HCT116 (cell line): ENCODE results near the gene TEAD1. TPM values are rescaled to one million over a fixed set of nuclear protein-coding genes. Genes with fewer than 3 reads are reported as not detected.

Experiments used
- ATAC-seq: fragments of 200-7000 bp; cut with Tn5 transposase; 2 replicates; pipeline ENCODE4 v1.9.1; 2020; ENCODE audit warnings: mild to moderate bottlenecking, moderate library complexity
- BruUV-seq: library from RNA; stranded (reverse); fragments of 400-500 nt; replicated peaks from 2 replicates; lab custom pipeline; 2021; lab: Mats Ljungman, UMichigan
- CTCF ChIA-PET: fragments of 300-600 bp; sonication (Branson Sonifier 250); formaldehyde crosslinking; loops from one replicate; lab custom pipeline; 2021; ENCODE audit warnings: antibody characterized with exemption; lab: Charles Lee
- POLR2A ChIA-PET: fragments of 300-600, 350-600 bp; sonication (Branson Sonifier 250); formaldehyde crosslinking; loops from one replicate; lab custom pipeline; 2021; ENCODE audit warnings: antibody characterized with exemption; lab: Charles Lee
- RAD21 ChIA-PET, 2 experiments: fragments of 300-600 bp; sonication (Branson Sonifier 250); formaldehyde crosslinking; loops; one replicate each; lab custom pipeline; 2023; ENCODE audit warnings: low total read pairs in 2 of 2; ENCODE audit not compliant: uncharacterized antibody in 2 of 2, unreplicated experiment in 2 of 2, low non-redundant PET in 1 of 2; lab: Charles Lee
- DNase-seq: peaks from one replicate; pipeline ENCODE4 v3.0.0-alpha.2; 2010; ENCODE audit warnings: low read depth, low spot score
- H2AFZ ChIP-seq: fragments of 200-600 bp; shearing (Covaris generic), sonication (generic); 2 replicates; pipeline ENCODE4 v1.6.1; 2017; ENCODE audit warnings: low read depth, mixed run types, mixed read lengths, antibody characterized with exemption, low read length; ENCODE audit not compliant: poor library complexity, severe bottlenecking
- H3K27ac ChIP-seq: 2 replicates; pipeline ENCODE4 v1.5.1; 2012; ENCODE audit warnings: low read depth, low read length
- H3K27me3 ChIP-seq: fragments of 200-600 bp; sonication (generic); 2 replicates; pipeline ENCODE4 v1.6.1; 2016; ENCODE audit warnings: mixed run types, low read length, mixed read lengths; ENCODE audit not compliant: insufficient read depth
- H3K36me3 ChIP-seq, 2 experiments: fragments of 200-500 bp in 1 of 2; fragments of 200-600 bp in 1 of 2; sonication (Bioruptor generic) in 1 of 2; sonication (generic) in 1 of 2; 2 replicates each; pipeline versions ENCODE4 v1.5.1 to v1.6.1; 2014 to 2016; ENCODE audit warnings: low read length in 2 of 2, inconsistent platforms in 1 of 2, mixed read lengths in 1 of 2, mixed run types in 1 of 2; ENCODE audit not compliant: insufficient read depth in 2 of 2, control insufficient read depth in 1 of 2
- H3K4me1 ChIP-seq, 2 experiments: fragments of 200-600 bp in 1 of 2; sonication (generic) in 1 of 2; 2 replicates each; pipeline versions ENCODE4 v1.5.1 to v1.6.1; 2012 to 2017; ENCODE audit warnings: low read length in 2 of 2, inconsistent platforms in 1 of 2, mild to moderate bottlenecking in 1 of 2, mixed read lengths in 1 of 2, mixed run types in 1 of 2, moderate library complexity in 1 of 2; ENCODE audit not compliant: insufficient read depth in 2 of 2, control insufficient read depth in 1 of 2
- H3K4me2 ChIP-seq: fragments of 200-600 bp; sonication (generic); 2 replicates; pipeline ENCODE4 v1.6.1; 2017; ENCODE audit warnings: mixed run types, low read length, mixed read lengths
- H3K4me3 ChIP-seq, 2 experiments: fragments of 200-600 bp in 1 of 2; sonication (generic) in 1 of 2; replicated peaks in 1 of 2; 2 replicates each; pipeline ENCODE4 v1.5.1; 2011 to 2016; ENCODE audit warnings: low read length in 2 of 2, control low read depth in 1 of 2, low read depth in 1 of 2, mild to moderate bottlenecking in 1 of 2, mixed read lengths in 1 of 2, mixed run types in 1 of 2
- H3K79me2 ChIP-seq: fragments of 200-600 bp; sonication (generic); 2 replicates; pipeline ENCODE4 v1.6.1; 2017; ENCODE audit warnings: mild to moderate bottlenecking, mixed run types, low read length, moderate library complexity, mixed read lengths; ENCODE audit not compliant: insufficient read depth
- H3K9ac ChIP-seq: fragments of 200-600 bp; sonication (generic); 2 replicates; pipeline ENCODE4 v1.6.1; 2016; ENCODE audit warnings: low read length, mixed read lengths
- H3K9me2 ChIP-seq: fragments of 200-600 bp; sonication (generic), shearing (Covaris generic); 2 replicates; pipeline ENCODE4 v1.6.1; 2017; ENCODE audit warnings: mixed run types, mild to moderate bottlenecking, moderate library complexity; ENCODE audit not compliant: insufficient read depth
- H3K9me3 ChIP-seq, 2 experiments: fragments of 200-500 bp in 1 of 2; fragments of 200-600 bp in 1 of 2; sonication (Bioruptor generic) in 1 of 2; sonication (generic) in 1 of 2; 2 replicates each; pipeline ENCODE4 v1.6.1; 2014 to 2017; ENCODE audit warnings: low read length in 2 of 2, mixed read lengths in 2 of 2, inconsistent platforms in 1 of 2, low read depth in 1 of 2, mild to moderate bottlenecking in 1 of 2, mixed run types in 1 of 2, moderate library complexity in 1 of 2; ENCODE audit not compliant: control insufficient read depth in 1 of 2, insufficient read depth in 1 of 2
- H4K20me1 ChIP-seq: fragments of 200-600 bp; sonication (generic), shearing (Covaris generic); 2 replicates; pipeline ENCODE4 v1.6.1; 2017; ENCODE audit warnings: mixed run types, mild to moderate bottlenecking, moderate library complexity; ENCODE audit not compliant: insufficient read depth
- CBX3 ChIP-seq: IDR thresholded peaks from 2 replicates; pipeline ENCODE4 v1.6.1; 2012; ENCODE audit warnings: low read depth
- EGR1 ChIP-seq: IDR thresholded peaks from 2 replicates; pipeline ENCODE4 v1.6.1; 2012; ENCODE audit warnings: low read depth
- ELF1 ChIP-seq: IDR thresholded peaks from 2 replicates; pipeline ENCODE4 v1.6.1; 2012; ENCODE audit warnings: low read depth, borderline replicate concordance
- EZH2 ChIP-seq: fragments of 200-600 bp; sonication (generic); IDR thresholded peaks from 2 replicates; pipeline ENCODE4 v1.6.1; 2017; ENCODE audit warnings: antibody characterized with exemption, mixed run types
- EZH2phosphoT487 ChIP-seq: fragments of 200-600 bp; IDR thresholded peaks from 2 replicates; pipeline ENCODE4 v1.6.1; 2018; ENCODE audit warnings: antibody characterized with exemption, borderline replicate concordance
- FOSL1 ChIP-seq: IDR thresholded peaks from 2 replicates; pipeline ENCODE4 v1.6.1; 2012; ENCODE audit warnings: low read depth
- JUND ChIP-seq: IDR thresholded peaks from 2 replicates; pipeline ENCODE4 v1.6.1; 2012
- POLR2AphosphoS5 ChIP-seq: IDR thresholded peaks from 2 replicates; pipeline ENCODE4 v1.6.1; 2011; ENCODE audit warnings: mild to moderate bottlenecking, low read depth, low read length, moderate library complexity
- RAD21 ChIP-seq: IDR thresholded peaks from 2 replicates; pipeline ENCODE4 v1.6.1; 2012; ENCODE audit warnings: low read depth, mild to moderate bottlenecking
- SP1 ChIP-seq: IDR thresholded peaks from 2 replicates; pipeline ENCODE4 v1.6.1; 2012; ENCODE audit warnings: low read depth
- SRF ChIP-seq: IDR thresholded peaks from 2 replicates; pipeline ENCODE4 v1.6.1; 2012; ENCODE audit warnings: low read depth
- YY1 ChIP-seq: IDR thresholded peaks from 2 replicates; pipeline ENCODE4 v1.6.1; 2011; ENCODE audit warnings: low read length, low read depth, moderate library complexity, mild to moderate bottlenecking; ENCODE audit not compliant: insufficient replicate concordance; ENCODE audit errors: extremely low read depth
- intact Hi-C: fragments of 100-400 bp; cut with micrococcal nuclease; formaldehyde crosslinking; loops from 2 replicates; pipeline ENCODE4 v1.10.0; 2022
- total RNA-seq: library from RNA; stranded (reverse); gene quantifications from one replicate; pipeline ENCODE4 v1.2.1, GENCODE V29; 2021; ENCODE audit not compliant: unreplicated experiment
- TF ChIP-seq, protein P1 (sequence below): IDR thresholded peaks from 2 replicates; pipeline ENCODE4 v1.6.1; 2012
- TF ChIP-seq, protein P2 (sequence below): IDR thresholded peaks from 2 replicates; pipeline ENCODE4 v1.6.1; 2012
- TF ChIP-seq, protein P3 (sequence below): IDR thresholded peaks from 2 replicates; pipeline ENCODE4 v1.6.1; 2012; ENCODE audit warnings: low read depth

The TEAD1 gene
- total RNA-seq, 1 experiment from 2014 or later, result 103 TPM

DNA sequence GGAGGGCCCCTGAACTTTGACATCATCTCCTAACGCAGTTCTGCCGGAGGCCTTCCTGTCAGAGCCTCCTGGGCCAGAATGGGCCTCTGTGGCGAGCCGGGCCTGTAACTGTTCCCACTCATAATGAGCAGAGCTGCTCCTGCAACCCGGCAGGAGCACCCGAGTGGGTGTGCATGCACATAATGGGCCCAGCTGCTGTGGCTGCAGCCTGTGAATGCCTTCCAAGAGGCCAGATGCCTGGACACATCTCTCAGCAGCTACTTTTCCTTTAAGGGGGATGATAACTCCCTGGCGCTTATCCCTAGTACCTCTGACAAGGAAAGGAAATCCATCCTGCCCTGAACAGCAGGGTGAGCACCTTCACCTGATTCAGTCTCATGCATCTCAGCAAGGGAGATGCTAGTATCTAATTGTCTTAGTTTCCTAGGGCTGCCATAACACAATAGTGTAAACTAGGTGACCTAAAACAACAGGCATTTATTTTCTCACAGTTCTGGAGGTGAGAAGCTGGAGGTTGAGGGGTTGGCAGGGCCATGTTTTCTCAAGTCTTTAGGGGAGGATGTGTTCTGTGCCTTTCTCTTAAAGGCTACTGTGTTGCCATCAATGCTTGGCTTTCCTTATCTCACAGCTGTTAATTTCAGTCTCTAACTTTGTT, 120.5 kb downstream of the TEAD1 start:
- peaks cover 0 to 4% of the 10 kb centered on the region in 2 experiments; a peak in 1 of 4 replicates for H3K36me3 ChIP-seq
- ChIA-PET RAD21 (no interaction called here), CTCF (no interaction called here), POLR2A (no interaction called here)
- H3K4me2 ChIP-seq, result no peak overlapping the region
- DNase-seq (no peak), ATAC-seq (no peak)
- intact Hi-C loops, result no loop called here
- peaks cover 65% of the 10 kb centered on the region for H3K79me2 ChIP-seq
- H3K4me3 ChIP-seq, result no peak overlapping the region
- H4K20me1 ChIP-seq, result no peaks in the 10 kb centered on the region
- H3K27me3 ChIP-seq, result no peaks in the 10 kb centered on the region
- no peak overlapping the region for H2AFZ ChIP-seq
- TF ChIP-seq, protein P1, sequence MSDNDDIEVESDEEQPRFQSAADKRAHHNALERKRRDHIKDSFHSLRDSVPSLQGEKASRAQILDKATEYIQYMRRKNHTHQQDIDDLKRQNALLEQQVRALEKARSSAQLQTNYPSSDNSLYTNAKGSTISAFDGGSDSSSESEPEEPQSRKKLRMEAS, result no peak
- TF ChIP-seq, protein P2, sequence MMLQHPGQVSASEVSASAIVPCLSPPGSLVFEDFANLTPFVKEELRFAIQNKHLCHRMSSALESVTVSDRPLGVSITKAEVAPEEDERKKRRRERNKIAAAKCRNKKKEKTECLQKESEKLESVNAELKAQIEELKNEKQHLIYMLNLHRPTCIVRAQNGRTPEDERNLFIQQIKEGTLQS, result no peak
- TF ChIP-seq SRF, result no peak
- no peak for TF ChIP-seq RAD21
- TF ChIP-seq YY1, result no peak
- no peak for TF ChIP-seq EGR1
- TF ChIP-seq SP1, result no peak
- TF ChIP-seq, protein P3, sequence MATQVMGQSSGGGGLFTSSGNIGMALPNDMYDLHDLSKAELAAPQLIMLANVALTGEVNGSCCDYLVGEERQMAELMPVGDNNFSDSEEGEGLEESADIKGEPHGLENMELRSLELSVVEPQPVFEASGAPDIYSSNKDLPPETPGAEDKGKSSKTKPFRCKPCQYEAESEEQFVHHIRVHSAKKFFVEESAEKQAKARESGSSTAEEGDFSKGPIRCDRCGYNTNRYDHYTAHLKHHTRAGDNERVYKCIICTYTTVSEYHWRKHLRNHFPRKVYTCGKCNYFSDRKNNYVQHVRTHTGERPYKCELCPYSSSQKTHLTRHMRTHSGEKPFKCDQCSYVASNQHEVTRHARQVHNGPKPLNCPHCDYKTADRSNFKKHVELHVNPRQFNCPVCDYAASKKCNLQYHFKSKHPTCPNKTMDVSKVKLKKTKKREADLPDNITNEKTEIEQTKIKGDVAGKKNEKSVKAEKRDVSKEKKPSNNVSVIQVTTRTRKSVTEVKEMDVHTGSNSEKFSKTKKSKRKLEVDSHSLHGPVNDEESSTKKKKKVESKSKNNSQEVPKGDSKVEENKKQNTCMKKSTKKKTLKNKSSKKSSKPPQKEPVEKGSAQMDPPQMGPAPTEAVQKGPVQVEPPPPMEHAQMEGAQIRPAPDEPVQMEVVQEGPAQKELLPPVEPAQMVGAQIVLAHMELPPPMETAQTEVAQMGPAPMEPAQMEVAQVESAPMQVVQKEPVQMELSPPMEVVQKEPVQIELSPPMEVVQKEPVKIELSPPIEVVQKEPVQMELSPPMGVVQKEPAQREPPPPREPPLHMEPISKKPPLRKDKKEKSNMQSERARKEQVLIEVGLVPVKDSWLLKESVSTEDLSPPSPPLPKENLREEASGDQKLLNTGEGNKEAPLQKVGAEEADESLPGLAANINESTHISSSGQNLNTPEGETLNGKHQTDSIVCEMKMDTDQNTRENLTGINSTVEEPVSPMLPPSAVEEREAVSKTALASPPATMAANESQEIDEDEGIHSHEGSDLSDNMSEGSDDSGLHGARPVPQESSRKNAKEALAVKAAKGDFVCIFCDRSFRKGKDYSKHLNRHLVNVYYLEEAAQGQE, result no peak
- no peak for TF ChIP-seq ELF1
- no peak for TF ChIP-seq JUND
- no peak for TF ChIP-seq POLR2AphosphoS5
- no peak for TF ChIP-seq EZH2
- TF ChIP-seq FOSL1, result no peak
- no peak for TF ChIP-seq EZH2phosphoT487
- TF ChIP-seq CBX3, result no peak
- no peak overlapping the region for H3K9ac ChIP-seq
- no peaks in the 10 kb centered on the region for H3K9me2 ChIP-seq
- no peak overlapping the region for H3K27ac ChIP-seq
- H3K4me1 ChIP-seq, result peaks cover 34 to 38% of the 10 kb centered on the region in 2 experiments
- BruUV-seq, result no TSS peak
- no peaks in the 10 kb centered on the region for H3K9me3 ChIP-seq
